DND-41 (cell line): ENCODE results near the gene GREM2.

Experiments used
- ATAC-seq: fragments of 200-7000 bp; cut with Tn5 transposase; 3 replicates; pipeline ENCODE4 v1.9.1; 2021; ENCODE audit warnings: low read depth; ENCODE audit not compliant: insufficient read depth
- DNase-seq: peaks from one replicate; pipeline ENCODE4 v3.0.0-alpha.2; 2020
- H2AFZ ChIP-seq: 2 replicates; pipeline ENCODE4 v1.6.0; 2012; ENCODE audit warnings: low read depth, low read length
- H3K27ac ChIP-seq: 2 replicates; pipeline ENCODE4 v1.5.1; 2012; ENCODE audit warnings: low read length, inconsistent platforms
- H3K27me3 ChIP-seq: fragments of 200-600 bp; sonication (generic); 2 replicates; pipeline ENCODE4 v1.6.0; 2012; ENCODE audit warnings: low read length, mild to moderate bottlenecking, inconsistent platforms; ENCODE audit not compliant: insufficient read depth, poor library complexity
- H3K36me3 ChIP-seq: 2 replicates; pipeline ENCODE4 v1.5.1; 2012; ENCODE audit warnings: low read length, inconsistent platforms; ENCODE audit not compliant: insufficient read depth
- H3K4me1 ChIP-seq: 2 replicates; pipeline ENCODE4 v1.5.1; 2012; ENCODE audit warnings: mild to moderate bottlenecking, low read length; ENCODE audit not compliant: insufficient read depth
- H3K4me2 ChIP-seq: 2 replicates; pipeline ENCODE4 v1.6.0; 2012; ENCODE audit warnings: mild to moderate bottlenecking, moderate library complexity, low read length, inconsistent platforms; ENCODE audit not compliant: insufficient read depth
- H3K4me3 ChIP-seq, 2 experiments: fragments of 200-600 bp in 1 of 2; shearing (Covaris generic) in 1 of 2; 2 replicates each; pipeline ENCODE4 v1.5.1; 2012 to 2016; ENCODE audit warnings: inconsistent platforms in 2 of 2, low read length in 2 of 2, mild to moderate bottlenecking in 2 of 2, low read depth in 1 of 2, moderate library complexity in 1 of 2
- H3K79me2 ChIP-seq: 2 replicates; pipeline ENCODE4 v1.6.0; 2012; ENCODE audit warnings: low read length, inconsistent platforms; ENCODE audit not compliant: insufficient read depth
- H3K9ac ChIP-seq: 2 replicates; pipeline ENCODE4 v1.6.0; 2012; ENCODE audit warnings: low read depth, mild to moderate bottlenecking, inconsistent platforms, low read length, moderate library complexity
- H3K9me3 ChIP-seq: 2 replicates; pipeline ENCODE4 v1.5.1; 2012; ENCODE audit warnings: low read length, moderate library complexity, mild to moderate bottlenecking, inconsistent platforms; ENCODE audit not compliant: insufficient read depth, severe bottlenecking
- H4K20me1 ChIP-seq: 2 replicates; pipeline ENCODE4 v1.6.0; 2012; ENCODE audit warnings: low read length; ENCODE audit not compliant: insufficient read depth
- EZH2 ChIP-seq: IDR thresholded peaks from 3 replicates; pipeline ENCODE4 v1.6.1; 2012; ENCODE audit warnings: borderline replicate concordance, low read depth, mild to moderate bottlenecking, moderate library complexity, low read length, inconsistent platforms; ENCODE audit not compliant: severe bottlenecking
- TF ChIP-seq, protein P1 (sequence below): IDR thresholded peaks from 2 replicates; pipeline ENCODE4 v1.5.1; 2012; ENCODE audit warnings: borderline replicate concordance, low read length, moderate library complexity, mild to moderate bottlenecking; ENCODE audit not compliant: poor library complexity, severe bottlenecking; ENCODE audit errors: extremely low read depth

The GREM2 gene

DNA sequence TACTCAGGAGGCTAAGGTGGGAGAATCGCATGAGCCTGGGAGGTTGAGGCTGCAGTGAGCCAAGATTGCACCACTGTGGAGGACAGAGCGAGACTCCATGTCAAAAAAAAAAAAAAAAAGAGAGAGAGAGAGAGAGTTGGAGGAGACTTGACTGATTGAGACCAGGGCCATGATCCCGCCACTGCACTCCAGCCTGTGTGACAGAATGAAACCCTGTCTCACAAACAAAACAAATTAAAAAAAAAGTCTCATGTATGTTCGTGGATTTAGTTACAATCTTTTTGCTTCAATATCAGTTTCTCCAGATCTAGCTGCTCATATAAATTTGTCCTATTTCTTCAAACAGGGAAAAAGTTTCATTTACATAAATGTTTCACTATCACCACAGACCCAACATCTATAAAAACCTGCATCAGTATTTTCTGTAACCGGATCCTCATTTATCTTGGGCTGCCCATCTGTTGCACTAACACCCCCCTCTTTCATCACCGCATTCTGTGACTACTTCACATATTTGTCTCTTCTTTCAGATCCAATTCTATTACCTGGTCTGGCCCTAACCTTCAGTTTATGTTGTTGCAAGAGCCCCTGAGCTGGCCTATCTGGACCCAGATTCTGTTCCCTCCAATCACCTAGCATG is 127.0 kb downstream of the GREM2 start:
- Histone ChIP-seq H3K9ac (no peak overlapping the region), H3K9me3 (no peaks in the 10 kb centered on the region), H3K4me1 (no peaks in the 10 kb centered on the region), H3K79me2 (no peaks in the 10 kb centered on the region), H3K4me2 (no peak overlapping the region), H2AFZ (no peak overlapping the region), H3K27me3 (no peaks in the 10 kb centered on the region), H4K20me1 (no peaks in the 10 kb centered on the region), H3K4me3 (no peak overlapping the region), H3K27ac (no peak overlapping the region), H3K36me3 (no peaks in the 10 kb centered on the region)
- TF ChIP-seq EZH2, result no peak
- TF ChIP-seq, protein P1, sequence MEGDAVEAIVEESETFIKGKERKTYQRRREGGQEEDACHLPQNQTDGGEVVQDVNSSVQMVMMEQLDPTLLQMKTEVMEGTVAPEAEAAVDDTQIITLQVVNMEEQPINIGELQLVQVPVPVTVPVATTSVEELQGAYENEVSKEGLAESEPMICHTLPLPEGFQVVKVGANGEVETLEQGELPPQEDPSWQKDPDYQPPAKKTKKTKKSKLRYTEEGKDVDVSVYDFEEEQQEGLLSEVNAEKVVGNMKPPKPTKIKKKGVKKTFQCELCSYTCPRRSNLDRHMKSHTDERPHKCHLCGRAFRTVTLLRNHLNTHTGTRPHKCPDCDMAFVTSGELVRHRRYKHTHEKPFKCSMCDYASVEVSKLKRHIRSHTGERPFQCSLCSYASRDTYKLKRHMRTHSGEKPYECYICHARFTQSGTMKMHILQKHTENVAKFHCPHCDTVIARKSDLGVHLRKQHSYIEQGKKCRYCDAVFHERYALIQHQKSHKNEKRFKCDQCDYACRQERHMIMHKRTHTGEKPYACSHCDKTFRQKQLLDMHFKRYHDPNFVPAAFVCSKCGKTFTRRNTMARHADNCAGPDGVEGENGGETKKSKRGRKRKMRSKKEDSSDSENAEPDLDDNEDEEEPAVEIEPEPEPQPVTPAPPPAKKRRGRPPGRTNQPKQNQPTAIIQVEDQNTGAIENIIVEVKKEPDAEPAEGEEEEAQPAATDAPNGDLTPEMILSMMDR, result no peak
- ATAC-seq (no peak), DNase-seq (no peak)

DNA sequence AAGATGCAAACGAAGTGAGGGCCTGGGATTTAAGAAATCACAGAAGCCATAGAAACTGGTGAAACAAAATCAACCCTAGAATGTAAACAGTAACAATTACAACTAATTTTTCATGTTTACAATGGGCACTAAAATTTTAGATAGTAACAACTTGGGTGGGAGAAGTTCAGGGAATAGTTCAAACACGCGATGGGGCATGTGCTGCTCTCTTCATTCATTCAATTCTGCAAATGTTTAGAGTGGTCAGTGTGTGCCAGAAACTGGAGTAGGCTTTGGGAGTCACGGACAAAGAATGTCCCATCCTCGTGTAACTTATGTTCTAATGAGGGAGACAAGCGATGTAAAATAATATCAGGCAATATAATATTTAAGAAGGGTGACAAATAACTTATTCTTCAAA is 133.4 kb downstream of the GREM2 start:
- ATAC-seq (no peak), DNase-seq (no peak)
- Histone ChIP-seq H3K4me3 (no peak overlapping the region), H3K27ac (no peak overlapping the region), H3K79me2 (no peaks in the 10 kb centered on the region), H2AFZ (no peak overlapping the region), H3K9me3 (no peaks in the 10 kb centered on the region), H3K36me3 (no peaks in the 10 kb centered on the region), H3K9ac (no peak overlapping the region), H3K4me2 (no peak overlapping the region), H4K20me1 (no peaks in the 10 kb centered on the region), H3K4me1 (no peaks in the 10 kb centered on the region), H3K27me3 (no peaks in the 10 kb centered on the region)
- TF ChIP-seq, protein P1, result no peak
- TF ChIP-seq EZH2, result no peak

DNA sequence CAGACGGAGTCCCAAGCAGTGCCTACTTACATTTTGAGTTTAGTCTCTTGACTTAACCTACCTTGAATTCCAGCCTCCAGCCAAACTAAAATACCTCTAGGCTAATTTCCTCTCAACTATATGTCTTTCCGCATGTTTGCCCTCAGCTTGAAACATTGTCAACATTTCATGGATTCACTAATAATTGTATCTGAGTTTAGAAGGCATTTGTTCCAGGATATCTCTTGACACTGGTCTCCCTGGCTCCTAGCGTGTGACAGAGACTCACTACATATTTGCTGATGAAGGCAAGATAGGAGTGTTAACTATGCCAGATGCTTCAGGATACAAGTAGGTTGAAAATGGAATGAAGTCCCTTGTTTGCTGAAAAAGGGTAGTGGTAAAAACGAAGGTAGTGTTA is 136.1 kb downstream of the GREM2 start:
- Histone ChIP-seq H4K20me1 (no peaks in the 10 kb centered on the region), H3K9me3 (no peaks in the 10 kb centered on the region), H2AFZ (no peak overlapping the region), H3K9ac (no peak overlapping the region), H3K79me2 (no peaks in the 10 kb centered on the region), H3K27me3 (no peaks in the 10 kb centered on the region), H3K4me2 (no peak overlapping the region), H3K4me3 (no peak overlapping the region), H3K27ac (no peak overlapping the region), H3K36me3 (no peaks in the 10 kb centered on the region), H3K4me1 (no peaks in the 10 kb centered on the region)
- DNase-seq (no peak), ATAC-seq (no peak)
- TF ChIP-seq EZH2, result no peak
- TF ChIP-seq, protein P1, result no peak

DNA sequence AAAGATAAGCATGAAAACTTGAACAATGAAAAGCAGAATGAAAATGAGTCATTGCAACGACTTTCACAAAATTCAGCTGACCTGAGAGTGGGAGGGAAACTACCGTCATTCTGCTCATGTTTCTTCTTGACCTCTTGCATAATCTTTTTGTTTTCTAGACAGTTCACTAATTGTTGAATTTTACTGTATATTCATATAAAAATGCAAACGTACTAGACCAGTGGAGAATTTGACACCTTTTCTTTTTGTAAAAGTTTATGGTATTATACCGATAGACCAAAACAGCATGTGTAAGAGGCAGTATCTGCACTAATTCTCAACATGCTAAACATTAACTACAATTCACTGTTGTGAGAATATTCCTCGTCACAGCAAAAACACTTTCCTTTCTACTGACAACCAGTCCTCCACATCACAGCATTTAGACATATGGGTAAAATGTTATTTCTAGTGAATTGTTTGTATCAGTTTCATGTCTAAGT is 137.8 kb downstream of the GREM2 start:
- H3K4me1 ChIP-seq, result no peaks in the 10 kb centered on the region
- no peaks in the 10 kb centered on the region for H3K27me3 ChIP-seq
- H3K9ac ChIP-seq, result no peak overlapping the region
- no peaks in the 10 kb centered on the region for H3K79me2 ChIP-seq
- H2AFZ ChIP-seq, result no peak overlapping the region
- no peak for ATAC-seq
- no peak overlapping the region for H3K4me2 ChIP-seq
- no peaks in the 10 kb centered on the region for H3K9me3 ChIP-seq
- H3K4me3 ChIP-seq, result no peak overlapping the region
- no peak for DNase-seq
- no peaks in the 10 kb centered on the region for H4K20me1 ChIP-seq
- TF ChIP-seq EZH2, result no peak
- TF ChIP-seq, protein P1, result no peak
- no peak overlapping the region for H3K27ac ChIP-seq
- no peaks in the 10 kb centered on the region for H3K36me3 ChIP-seq
